Esophagus muscularis mucosa (tissue), 4 donors: ENCODE results near the gene UCP2. TPM values are rescaled to one million over a fixed set of nuclear protein-coding genes. Genes with fewer than 3 reads are reported as not detected.

Experiments
- DNase-seq: peaks from one replicate; pipeline ENCODE4 v3.0.0-alpha.2; 2017; ENCODE audit errors: extremely low spot score
- H3K27ac ChIP-seq, 4 donors: fragments of 200-600 bp; sonication (generic); replicated peaks in 1 of 4; 1 replicate in 3 of 4; 2 replicates in 1 of 4; pipeline ENCODE4 v1.5.1; 2016 to 2019; ENCODE audit warnings: mild to moderate bottlenecking in 1 of 4
- H3K27me3 ChIP-seq, 4 donors: fragments of 200-600 bp; sonication (generic); one replicate each; pipeline versions ENCODE4 v1.5.1 to v1.6.0; 2016 to 2019
- H3K36me3 ChIP-seq, 4 donors: fragments of 200-600 bp; sonication (generic); one replicate each; pipeline ENCODE4 v1.5.1; 2016 to 2019
- H3K4me1 ChIP-seq, 4 donors: fragments of 200-600 bp; sonication (generic); one replicate each; pipeline ENCODE4 v1.5.1; 2016 to 2019
- H3K4me3 ChIP-seq, 4 donors: fragments of 200-600 bp; sonication (generic); 1 replicate in 2 of 4; 2 replicates in 2 of 4; pipeline ENCODE4 v1.5.1; 2016 to 2019; ENCODE audit warnings: mild to moderate bottlenecking in 4 of 4, moderate library complexity in 1 of 4
- H3K9me3 ChIP-seq, 4 donors: fragments of 200-600 bp; sonication (generic); 1 replicate in 3 of 4; 2 replicates in 1 of 4; pipeline ENCODE4 v1.5.1; 2016 to 2019
- EP300 ChIP-seq: sonication (generic); formaldehyde crosslinking; IDR thresholded peaks from one replicate; pipeline ENCODE4 v1.6.1; 2017; ENCODE audit warnings: antibody characterized with exemption
- POLR2A ChIP-seq: fragments of 450-650 bp; IDR thresholded peaks from one replicate; pipeline ENCODE4 v1.6.1; 2017; ENCODE audit warnings: antibody characterized with exemption, moderate library complexity, mild to moderate bottlenecking, low read depth
- POLR2AphosphoS5 ChIP-seq, 2 donors: sonication (generic); formaldehyde crosslinking; IDR thresholded peaks; one replicate each; pipeline ENCODE4 v1.6.1; 2017; ENCODE audit warnings: antibody characterized with exemption in 2 of 2
- WGBS: methylation state at CpG from one replicate; pipeline ENCODE4 v1.1.5; 2018; 5-methylcytosine and 5-hydroxymethylcytosine counted together
- intact Hi-C: fragments of 100-400 bp; cut with DNase I; formaldehyde crosslinking; loops from one replicate; pipeline ENCODE4 v1.15.1; 2023
- total RNA-seq, 4 donors: library from RNA; depleted of rRNA; stranded (reverse); fragments of >200 nt; gene quantifications; one replicate each; pipeline versions ENCODE4 v1.1.0 to v1.2.1, GENCODE V29; 2016
- TF ChIP-seq, protein P1 (sequence below), 3 experiments: fragments of 200-600 bp in 2 of 3; fragments of 450-650 bp in 1 of 3; sonication (generic) in 2 of 3; IDR thresholded peaks; one replicate each; pipeline ENCODE4 v1.5.1; 2017 to 2019; ENCODE audit warnings: antibody characterized with exemption in 3 of 3, mild to moderate bottlenecking in 2 of 3, moderate library complexity in 1 of 3

Gene UCP2
- total RNA-seq, 4 donors from 2014 or later, result 22.4 to 43.6 (median 30.9) TPM

DNA sequence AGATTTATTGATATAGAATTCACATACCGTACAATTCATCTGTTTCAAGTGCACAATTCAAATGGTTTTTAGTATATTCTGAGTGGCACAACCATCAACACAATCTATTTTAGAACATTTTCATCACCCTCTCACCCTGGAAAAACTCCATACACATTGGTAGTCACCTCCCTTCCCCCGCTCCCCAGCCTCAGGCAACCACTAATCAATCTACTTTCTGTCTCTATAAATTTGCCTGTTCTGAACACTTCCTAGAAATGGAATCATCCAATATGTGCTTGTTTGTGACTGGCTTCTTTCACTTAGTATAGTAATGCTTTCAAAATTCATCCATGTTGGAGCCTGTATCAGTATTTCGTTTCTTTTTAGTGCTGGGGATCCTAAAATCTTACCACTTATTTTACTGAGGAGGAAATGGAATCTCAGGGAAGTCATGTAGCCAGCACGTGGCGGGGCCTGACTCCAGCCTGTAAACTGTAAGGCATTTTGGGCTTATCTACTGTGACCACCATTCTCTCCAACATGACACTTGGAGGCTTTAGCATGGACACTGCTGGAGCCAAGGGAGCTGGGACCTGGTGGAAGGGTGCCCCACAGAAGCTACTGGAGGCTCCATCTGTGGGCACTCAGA, 27.1 kb upstream of the UCP2 start:
- H3K4me1 ChIP-seq, result peaks cover 5 to 16% (median 8%) of the 10 kb centered on the region in 4 donors
- peaks cover 0 to 43% (median 19%) of the 10 kb centered on the region in 4 donors for H3K36me3 ChIP-seq
- no peak overlapping the region for H3K27ac ChIP-seq
- no peak for DNase-seq
- WGBS, result 88% methylated on average over 5 of the region's 5 CpGs
- intact Hi-C loops, result no loop called here
- H3K4me3 ChIP-seq, result no peak overlapping the region
- TF ChIP-seq POLR2A (no peak), EP300 (no peak)
- no peaks in the 10 kb centered on the region for H3K27me3 ChIP-seq
- H3K9me3 ChIP-seq, result no peaks in the 10 kb centered on the region

DNA sequence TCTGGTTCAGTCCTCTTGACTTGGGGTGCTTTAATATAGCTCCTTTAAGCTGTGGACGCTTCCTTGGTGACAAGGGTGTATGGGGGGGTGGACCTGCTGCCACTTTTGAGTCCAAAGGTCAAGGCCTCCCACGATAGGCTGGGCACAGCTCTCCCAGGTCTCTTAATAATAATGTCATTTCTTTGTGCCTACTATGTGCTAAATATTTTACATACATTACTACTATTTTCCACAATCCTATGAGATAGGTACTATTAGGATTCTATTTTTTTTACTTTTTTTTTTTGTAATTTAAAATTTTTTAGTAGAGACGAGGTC, 26.5 kb upstream of the UCP2 start:
- no peak overlapping the region for H3K4me3 ChIP-seq
- TF ChIP-seq EP300, result no peak
- TF ChIP-seq POLR2A, result no peak
- TF ChIP-seq POLR2AphosphoS5 (IDR thresholded peaks at IDR 0.05), result no peak
- TF ChIP-seq, protein P1, sequence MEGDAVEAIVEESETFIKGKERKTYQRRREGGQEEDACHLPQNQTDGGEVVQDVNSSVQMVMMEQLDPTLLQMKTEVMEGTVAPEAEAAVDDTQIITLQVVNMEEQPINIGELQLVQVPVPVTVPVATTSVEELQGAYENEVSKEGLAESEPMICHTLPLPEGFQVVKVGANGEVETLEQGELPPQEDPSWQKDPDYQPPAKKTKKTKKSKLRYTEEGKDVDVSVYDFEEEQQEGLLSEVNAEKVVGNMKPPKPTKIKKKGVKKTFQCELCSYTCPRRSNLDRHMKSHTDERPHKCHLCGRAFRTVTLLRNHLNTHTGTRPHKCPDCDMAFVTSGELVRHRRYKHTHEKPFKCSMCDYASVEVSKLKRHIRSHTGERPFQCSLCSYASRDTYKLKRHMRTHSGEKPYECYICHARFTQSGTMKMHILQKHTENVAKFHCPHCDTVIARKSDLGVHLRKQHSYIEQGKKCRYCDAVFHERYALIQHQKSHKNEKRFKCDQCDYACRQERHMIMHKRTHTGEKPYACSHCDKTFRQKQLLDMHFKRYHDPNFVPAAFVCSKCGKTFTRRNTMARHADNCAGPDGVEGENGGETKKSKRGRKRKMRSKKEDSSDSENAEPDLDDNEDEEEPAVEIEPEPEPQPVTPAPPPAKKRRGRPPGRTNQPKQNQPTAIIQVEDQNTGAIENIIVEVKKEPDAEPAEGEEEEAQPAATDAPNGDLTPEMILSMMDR (IDR thresholded peaks at IDR 0.05), result no peak
- DNase-seq, result no peak
- WGBS, result 97% methylated on average over 3 of the region's 3 CpGs
- H3K27me3 ChIP-seq, result no peaks in the 10 kb centered on the region
- H3K9me3 ChIP-seq, result no peaks in the 10 kb centered on the region
- no peak overlapping the region for H3K27ac ChIP-seq
- peaks cover 5 to 16% (median 8%) of the 10 kb centered on the region in 4 donors for H3K4me1 ChIP-seq
- intact Hi-C loops, result no loop called here
- peaks cover 0 to 40% (median 20%) of the 10 kb centered on the region in 4 donors for H3K36me3 ChIP-seq

DNA sequence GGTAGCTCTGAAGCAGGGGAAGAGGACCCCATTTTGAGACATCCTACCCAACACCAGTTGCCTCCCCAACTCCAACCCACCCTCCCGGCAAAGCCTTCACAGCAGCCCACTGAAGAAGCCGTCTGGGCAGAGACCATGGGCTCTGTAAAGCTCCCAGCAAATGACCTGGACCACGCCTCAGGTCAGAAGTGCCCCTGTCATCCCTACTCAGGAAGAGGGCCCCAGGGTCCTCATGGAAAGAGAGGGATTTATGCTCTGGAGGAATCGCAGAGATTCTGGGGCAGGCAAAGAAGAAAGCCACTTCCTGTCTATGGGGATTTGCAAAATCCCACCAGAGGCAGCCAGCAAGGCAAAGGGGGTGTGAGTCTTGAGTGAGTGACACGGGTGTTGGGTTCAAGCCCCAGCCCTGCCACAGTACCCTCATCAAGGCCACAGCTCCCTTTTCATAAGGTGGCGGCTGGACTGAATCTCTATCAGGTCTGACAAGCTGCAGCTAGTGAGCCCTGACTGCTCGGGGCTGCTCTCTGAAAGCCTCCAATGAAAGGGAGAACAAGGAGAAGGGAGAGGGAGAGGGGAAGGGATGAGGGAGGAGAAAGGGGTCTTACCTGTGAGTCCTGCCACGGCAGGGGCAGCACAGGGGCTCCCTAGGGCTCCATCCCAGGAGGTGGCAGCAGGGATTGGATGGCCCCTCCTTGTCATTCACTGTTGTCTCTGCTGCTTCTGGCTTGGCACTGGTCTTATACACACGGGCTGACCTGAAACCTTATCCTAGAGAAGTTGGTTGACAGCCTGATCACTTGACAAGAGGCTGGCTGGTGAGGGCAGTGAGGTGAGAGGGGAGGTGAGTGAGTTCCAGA, 26.0 kb upstream of the UCP2 start, which contains the start of gene UCP3:
TSS of gene UCP3 (minus strand) at position 713 of the 857 bp plus-strand sequence. CDS start 2,043 bp downstream, outside the sequence.
- H3K27me3 ChIP-seq, result no peaks in the 10 kb centered on the region
- H3K4me1 ChIP-seq, result peaks cover 5 to 16% (median 8%) of the 10 kb centered on the region in 4 donors
- 59% methylated on average over 6 of the region's 9 CpGs for WGBS
- no peak for DNase-seq
- H3K4me3 ChIP-seq, result no peak within 1 kb of the TSS
- H3K27ac ChIP-seq, result no peak within 1 kb of the TSS
- intact Hi-C loops, result no loop called here
- no peaks in the 10 kb centered on the region for H3K9me3 ChIP-seq
- H3K36me3 ChIP-seq, result peaks cover 2 to 40% (median 18%) of the 10 kb centered on the region in 4 donors
- TF ChIP-seq POLR2A (peak; percentile 17), POLR2AphosphoS5 (IDR thresholded peaks at IDR 0.05) (no peak)

DNA sequence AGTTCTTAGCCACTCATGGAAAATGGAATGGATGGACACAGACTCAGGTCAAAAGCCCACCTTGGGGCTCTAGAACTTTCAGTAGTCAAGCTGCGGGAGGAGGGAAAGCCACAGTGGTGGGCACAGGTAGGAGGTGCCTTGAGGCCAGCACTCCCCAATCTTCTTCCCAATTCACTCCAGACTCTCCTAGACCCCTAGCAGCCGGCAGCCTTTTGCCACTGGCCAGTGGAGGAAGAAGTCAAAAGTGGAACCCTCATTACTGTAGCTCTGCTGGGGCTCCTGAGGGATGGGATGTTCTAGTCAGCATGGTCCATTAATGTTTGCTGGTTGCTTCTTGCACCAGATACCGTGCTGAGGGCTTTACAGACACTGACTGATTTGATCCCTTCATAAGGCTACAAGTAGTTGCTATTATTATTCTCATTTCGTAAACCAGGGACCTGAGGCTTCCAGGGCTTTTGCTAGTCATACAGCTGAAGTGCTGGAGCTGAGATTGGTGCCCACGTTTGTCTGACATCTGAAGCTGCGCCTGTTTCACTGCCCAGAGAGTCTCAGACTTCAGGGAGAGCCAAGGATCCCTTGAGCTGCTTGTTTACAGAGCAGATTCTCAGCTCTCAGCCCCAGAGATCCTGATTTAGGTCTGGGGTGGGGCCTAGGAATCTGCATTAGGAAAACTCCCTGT, 25.2 kb upstream of the UCP2 start:
- no peak overlapping the region for H3K27ac ChIP-seq
- no peak for DNase-seq
- intact Hi-C loops, result no loop called here
- H3K4me3 ChIP-seq, result no peak overlapping the region
- H3K27me3 ChIP-seq, result no peaks in the 10 kb centered on the region
- peaks cover 7 to 40% (median 21%) of the 10 kb centered on the region in 4 donors for H3K36me3 ChIP-seq
- WGBS, result 86% methylated on average over 5 of the region's 6 CpGs
- no peaks in the 10 kb centered on the region for H3K9me3 ChIP-seq
- H3K4me1 ChIP-seq, result peaks cover 5 to 16% (median 8%) of the 10 kb centered on the region in 4 donors
- no peak for TF ChIP-seq POLR2AphosphoS5 (IDR thresholded peaks at IDR 0.05)
- no peak for TF ChIP-seq POLR2A
- TF ChIP-seq, protein P1 (IDR thresholded peaks at IDR 0.05), result no peak
- no peak for TF ChIP-seq EP300

DNA sequence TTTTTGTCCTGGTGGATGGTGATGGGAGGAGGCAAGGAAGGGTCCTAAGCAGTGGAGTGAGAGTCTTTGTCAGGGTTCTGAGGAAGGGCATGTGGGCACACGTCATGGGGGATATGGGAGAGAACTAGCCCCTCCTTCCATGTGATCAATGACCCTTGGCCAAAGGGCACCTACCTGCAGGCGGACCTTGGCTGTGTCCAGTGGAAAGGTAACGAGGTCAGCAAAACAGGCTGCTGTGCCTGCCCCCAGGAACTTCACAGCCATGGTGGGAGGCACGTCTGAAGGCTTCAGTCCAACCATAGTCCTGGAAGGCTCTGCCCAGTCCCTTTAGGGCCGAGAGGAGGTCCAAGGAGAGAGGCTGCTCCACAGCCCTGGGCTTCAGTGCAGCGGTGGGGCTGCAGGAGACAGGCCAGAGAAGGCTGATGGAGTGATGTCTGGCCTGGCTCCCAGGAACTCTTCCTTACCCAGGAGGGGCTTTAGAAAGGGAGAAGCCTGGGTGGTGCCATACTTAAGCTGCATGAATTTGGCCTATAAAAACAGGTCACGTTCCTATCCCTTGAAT, 24.2 kb upstream of the UCP2 start:
- H3K27ac ChIP-seq, result no peak overlapping the region
- peaks cover 5 to 16% (median 8%) of the 10 kb centered on the region in 4 donors for H3K4me1 ChIP-seq
- 79% methylated on average over 7 of the region's 7 CpGs for WGBS

More for the DNA sequence above, 24.2 kb upstream of the UCP2 start:
- intact Hi-C loops, result no loop called here
- DNase-seq, result no peak
- Histone ChIP-seq H3K9me3 (no peaks in the 10 kb centered on the region), H3K4me3 (no peak overlapping the region), H3K27me3 (no peaks in the 10 kb centered on the region), H3K36me3 (peaks cover 13 to 43% (median 22%) of the 10 kb centered on the region in 4 donors)
- TF ChIP-seq, protein P1 (IDR thresholded peaks at IDR 0.05), result no peak
